Esophagus squamous epithelium (tissue), 5 donors: Measurements from ENCODE around the gene BICRAL. TPM values are rescaled to one million over a fixed set of nuclear protein-coding genes. Genes with fewer than 3 reads are reported as not detected.

Source experiments
- DNase-seq: peaks from one replicate; lab custom pipeline; 2025; lab: John Stamatoyannopoulos, UW
- H3K27ac ChIP-seq, 4 donors: fragments of 200-600 bp; sonication (generic); one replicate each; pipeline ENCODE4 v1.5.1; 2016 to 2019; ENCODE audit warnings: mild to moderate bottlenecking in 1 of 4
- H3K27me3 ChIP-seq, 4 donors: fragments of 200-600 bp; sonication (generic); 1 replicate in 3 of 4; 2 replicates in 1 of 4; pipeline versions ENCODE4 v1.5.1 to v1.6.0; 2017 to 2021; ENCODE audit warnings: antibody characterized with exemption in 1 of 4
- H3K36me3 ChIP-seq, 3 donors: fragments of 200-600 bp; sonication (generic); one replicate each; pipeline ENCODE4 v1.5.1; 2016 to 2019
- H3K4me1 ChIP-seq, 3 donors: fragments of 200-600 bp; sonication (generic); one replicate each; pipeline ENCODE4 v1.5.1; 2017 to 2019
- H3K4me3 ChIP-seq, 4 donors: fragments of 200-600 bp; sonication (generic); 1 replicate in 3 of 4; 2 replicates in 1 of 4; pipeline ENCODE4 v1.5.1; 2016 to 2019; ENCODE audit warnings: mild to moderate bottlenecking in 2 of 4, moderate library complexity in 1 of 4
- H3K9me3 ChIP-seq, 3 donors: fragments of 200-600 bp; sonication (generic); one replicate each; pipeline ENCODE4 v1.5.1; 2016 to 2019
- POLR2A ChIP-seq, 4 donors: fragments of 450-650 bp; IDR thresholded peaks; one replicate each; pipeline ENCODE4 v1.6.1; 2017; ENCODE audit warnings: antibody characterized with exemption in 4 of 4, mild to moderate bottlenecking in 4 of 4, moderate library complexity in 3 of 4
- WGBS, 2 donors: methylation state at CpG; one replicate each; pipeline ENCODE4 v1.1.5; 2018; 5-methylcytosine and 5-hydroxymethylcytosine counted together
- intact Hi-C: fragments of 100-400 bp; cut with DNase I; formaldehyde crosslinking; loops from one replicate; pipeline ENCODE4 v1.15.0; 2022
- total RNA-seq, 4 donors: library from RNA; depleted of rRNA; stranded (reverse); fragments of >200 nt; gene quantifications; one replicate each; pipeline ENCODE4 v1.1.0, GENCODE V29; 2016
- TF ChIP-seq, protein P1 (sequence below), 6 experiments: fragments of 450-650 bp in 4 of 6; fragments of 200-600 bp in 2 of 6; sonication (generic) in 2 of 6; IDR thresholded peaks; one replicate each; pipeline ENCODE4 v1.5.1; 2016 to 2019; ENCODE audit warnings: antibody characterized with exemption in 6 of 6, mild to moderate bottlenecking in 4 of 6, moderate library complexity in 4 of 6
- donor health status: DM: yes; HTN: yes; CAD: no.

Gene BICRAL
- total RNA-seq, 4 donors from 2014 or later = 5.8 to 13.9 (median 8.9) TPM

GRCh38 chr6:42748203-42748898 lies 33.5 kb upstream of the BICRAL start:
- no peaks in the 10 kb centered on the region for H3K9me3 ChIP-seq
- intact Hi-C loops = loop anchor here (5.0 kb wide), 1 partner anchor 34 kb away; the partner anchor contains the start of gene BICRAL
- TF ChIP-seq POLR2A (IDR thresholded peaks at IDR 0.05) = no peak
- TF ChIP-seq, protein P1, sequence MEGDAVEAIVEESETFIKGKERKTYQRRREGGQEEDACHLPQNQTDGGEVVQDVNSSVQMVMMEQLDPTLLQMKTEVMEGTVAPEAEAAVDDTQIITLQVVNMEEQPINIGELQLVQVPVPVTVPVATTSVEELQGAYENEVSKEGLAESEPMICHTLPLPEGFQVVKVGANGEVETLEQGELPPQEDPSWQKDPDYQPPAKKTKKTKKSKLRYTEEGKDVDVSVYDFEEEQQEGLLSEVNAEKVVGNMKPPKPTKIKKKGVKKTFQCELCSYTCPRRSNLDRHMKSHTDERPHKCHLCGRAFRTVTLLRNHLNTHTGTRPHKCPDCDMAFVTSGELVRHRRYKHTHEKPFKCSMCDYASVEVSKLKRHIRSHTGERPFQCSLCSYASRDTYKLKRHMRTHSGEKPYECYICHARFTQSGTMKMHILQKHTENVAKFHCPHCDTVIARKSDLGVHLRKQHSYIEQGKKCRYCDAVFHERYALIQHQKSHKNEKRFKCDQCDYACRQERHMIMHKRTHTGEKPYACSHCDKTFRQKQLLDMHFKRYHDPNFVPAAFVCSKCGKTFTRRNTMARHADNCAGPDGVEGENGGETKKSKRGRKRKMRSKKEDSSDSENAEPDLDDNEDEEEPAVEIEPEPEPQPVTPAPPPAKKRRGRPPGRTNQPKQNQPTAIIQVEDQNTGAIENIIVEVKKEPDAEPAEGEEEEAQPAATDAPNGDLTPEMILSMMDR (IDR thresholded peaks at IDR 0.05) = no peak
- no peaks in the 10 kb centered on the region for H3K36me3 ChIP-seq
- H3K27ac ChIP-seq = peak overlapping the region; percentile 36 to 99 (median 96)
- no peaks in the 10 kb centered on the region for H3K27me3 ChIP-seq
- WGBS, 2 donors = 35 to 49% methylated on average over 8 of the region's 8 CpGs
- peak overlapping the region in 3 of 4 donors; percentile 16 to 78 (median 73) for H3K4me3 ChIP-seq
- no peak for DNase-seq
- H3K4me1 ChIP-seq = peaks cover 20 to 49% (median 29%) of the 10 kb centered on the region in 3 donors

DNA sequence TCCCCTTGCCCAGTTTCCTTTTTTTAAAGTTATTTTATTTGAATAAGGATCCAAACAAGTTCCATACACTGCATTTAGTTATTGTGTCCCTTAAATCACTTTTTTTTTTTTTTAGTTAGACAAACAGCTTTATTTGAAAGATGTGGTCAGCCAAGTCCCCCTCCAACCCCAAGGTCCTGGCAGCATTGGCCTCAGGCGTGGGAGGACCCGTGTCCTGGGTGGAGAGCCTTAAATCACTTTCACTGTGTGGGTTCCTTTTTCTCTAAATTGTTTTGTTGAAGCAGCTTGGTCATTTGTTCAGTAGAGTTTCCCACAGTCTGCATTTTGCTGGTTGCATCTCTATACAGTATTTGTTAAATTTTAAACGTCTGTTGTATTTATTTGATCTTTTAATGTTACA lies 30.8 kb upstream of the BICRAL start:
- no peaks in the 10 kb centered on the region for H3K36me3 ChIP-seq
- H3K4me1 ChIP-seq = peaks cover 8 to 30% (median 12%) of the 10 kb centered on the region in 3 donors
- WGBS, 2 donors = 60 to 80% methylated on average over 3 of the region's 3 CpGs
- no peak overlapping the region for H3K4me3 ChIP-seq
- no peak for DNase-seq
- TF ChIP-seq, protein P1 (IDR thresholded peaks at IDR 0.05) = no peak
- TF ChIP-seq POLR2A (IDR thresholded peaks at IDR 0.05) = no peak
- H3K27me3 ChIP-seq = no peaks in the 10 kb centered on the region
- no peaks in the 10 kb centered on the region for H3K9me3 ChIP-seq
- intact Hi-C loops = no loop called here
- no peak overlapping the region for H3K27ac ChIP-seq

GRCh38 chr6:42754759-42755158 lies 27.1 kb upstream of the BICRAL start:
- Histone ChIP-seq H3K27me3 (no peaks in the 10 kb centered on the region), H3K4me1 (peaks cover 0 to 12% (median 0%) of the 10 kb centered on the region in 3 donors), H3K4me3 (no peak overlapping the region), H3K9me3 (no peaks in the 10 kb centered on the region), H3K27ac (no peak overlapping the region), H3K36me3 (peaks cover 0 to 12% (median 0%) of the 10 kb centered on the region in 3 donors)
- 95 to 96% methylated on average over 5 of the region's 5 CpGs for WGBS, 2 donors
- no peak for DNase-seq
- TF ChIP-seq, protein P1 (IDR thresholded peaks at IDR 0.05) = no peak
- no peak for TF ChIP-seq POLR2A (IDR thresholded peaks at IDR 0.05)
- intact Hi-C loops = no loop called here

GRCh38 chr6:42756722-42757121 lies 25.1 kb upstream of the BICRAL start:
- DNase-seq = no peak
- Histone ChIP-seq H3K9me3 (no peaks in the 10 kb centered on the region), H3K4me3 (no peak overlapping the region), H3K36me3 (peaks cover 0 to 31% (median 0%) of the 10 kb centered on the region in 3 donors), H3K27ac (no peak overlapping the region), H3K27me3 (no peaks in the 10 kb centered on the region), H3K4me1 (peaks cover 0 to 4% (median 0%) of the 10 kb centered on the region in 3 donors)
- intact Hi-C loops = no loop called here
- TF ChIP-seq, protein P1 (IDR thresholded peaks at IDR 0.05) = no peak
- no peak for TF ChIP-seq POLR2A (IDR thresholded peaks at IDR 0.05)
- 100% methylated on average over 7 of the region's 7 CpGs; no CpG with 5 or more reads in 1 of the 2 donors for WGBS, 2 donors

- 82 to 92% methylated on average over 1 to 3 of the region's 3 CpGs for WGBS, 2 donors
- no peaks in the 10 kb centered on the region for H3K4me1 ChIP-seq
Observed at GRCh38 chr6:42758756-42759430, 23.0 kb upstream of the BICRAL start.

More at GRCh38 chr6:42758756-42759430, 23.0 kb upstream of the BICRAL start:
- TF ChIP-seq, protein P1 (IDR thresholded peaks at IDR 0.05) = no peak
- no peak for TF ChIP-seq POLR2A (IDR thresholded peaks at IDR 0.05)
- H3K27me3 ChIP-seq = no peaks in the 10 kb centered on the region
- H3K36me3 ChIP-seq = peaks cover 0 to 31% (median 0%) of the 10 kb centered on the region in 3 donors
- H3K4me3 ChIP-seq = no peak overlapping the region
- DNase-seq = no peak
- no peaks in the 10 kb centered on the region for H3K9me3 ChIP-seq
- intact Hi-C loops = no loop called here
- no peak overlapping the region for H3K27ac ChIP-seq
